Liver (tissue), 9 donors: Measurements from ENCODE around the gene GALNT6. TPM values are rescaled to one million over a fixed set of nuclear protein-coding genes. Genes with fewer than 3 reads are reported as not detected.

Experiments
- DNase-seq: peaks from one replicate; pipeline ENCODE4 v3.0.0-alpha.2; 2017; ENCODE audit warnings: low spot score
- H3K27ac ChIP-seq, 2 donors: one replicate each; pipeline ENCODE4 v1.7.0; 2013; ENCODE audit warnings: inconsistent platforms in 2 of 2, low read length in 2 of 2, control low read depth in 1 of 2, low read depth in 1 of 2, mild to moderate bottlenecking in 1 of 2
- H3K27me3 ChIP-seq, 4 donors: one replicate each; pipeline versions ENCODE4 v1.6.1 to v1.7.0; 2013; ENCODE audit warnings: low read length in 3 of 4, inconsistent platforms in 1 of 4, mild to moderate bottlenecking in 1 of 4, moderate library complexity in 1 of 4; ENCODE audit not compliant: control insufficient read depth in 4 of 4, insufficient read depth in 4 of 4
- H3K36me3 ChIP-seq, 4 donors: one replicate each; pipeline versions ENCODE4 v1.6.1 to v1.7.0; 2013; ENCODE audit warnings: low read length in 3 of 4, mild to moderate bottlenecking in 3 of 4, low read depth in 1 of 4, moderate library complexity in 1 of 4; ENCODE audit not compliant: control insufficient read depth in 4 of 4, insufficient read depth in 3 of 4
- H3K4me1 ChIP-seq, 4 donors: one replicate each; pipeline versions ENCODE4 v1.6.1 to v1.7.0; 2013; ENCODE audit warnings: low read length in 3 of 4, mild to moderate bottlenecking in 3 of 4, moderate library complexity in 1 of 4; ENCODE audit not compliant: control insufficient read depth in 4 of 4, insufficient read depth in 4 of 4
- H3K4me3 ChIP-seq, 3 donors: one replicate each; pipeline versions ENCODE4 v1.6.1 to v1.7.0; 2013; ENCODE audit warnings: low read length in 3 of 3, control low read depth in 1 of 3, low read depth in 1 of 3, mild to moderate bottlenecking in 1 of 3
- H3K9ac ChIP-seq, 2 donors: one replicate each; pipeline ENCODE4 v1.7.0; 2013; ENCODE audit warnings: low read length in 2 of 2, mild to moderate bottlenecking in 2 of 2, moderate library complexity in 2 of 2, control low read depth in 1 of 2, low read depth in 1 of 2
- H3K9me3 ChIP-seq, 4 donors: one replicate each; pipeline versions ENCODE4 v1.6.1 to v1.7.0; 2013; ENCODE audit warnings: low read length in 3 of 4; ENCODE audit not compliant: control insufficient read depth in 4 of 4
- EGR1 ChIP-seq, 2 donors: IDR thresholded peaks; 2 replicates each; pipeline ENCODE4 v1.6.1; 2016 to 2018; ENCODE audit warnings: antibody characterized with exemption in 2 of 2, low read depth in 2 of 2
- FOXA1 ChIP-seq: IDR thresholded peaks from 2 replicates; pipeline ENCODE4 v1.6.1; 2016; ENCODE audit warnings: antibody characterized with exemption
- FOXA2 ChIP-seq: IDR thresholded peaks from 2 replicates; pipeline ENCODE4 v1.6.1; 2016; ENCODE audit warnings: antibody characterized with exemption
- GABPA ChIP-seq, 2 donors: IDR thresholded peaks in 1 of 2; conservative IDR thresholded peaks in 1 of 2; 2 replicates each; pipeline ENCODE4 v1.6.1; 2016; ENCODE audit warnings: antibody characterized with exemption in 2 of 2, mild to moderate bottlenecking in 1 of 2, moderate library complexity in 1 of 2
- HNF4G ChIP-seq: IDR thresholded peaks from 2 replicates; pipeline ENCODE4 v1.6.1; 2016; ENCODE audit warnings: antibody characterized with exemption
- JUND ChIP-seq, 2 donors: IDR thresholded peaks; 2 replicates each; pipeline ENCODE4 v1.6.1; 2016; ENCODE audit warnings: antibody characterized with exemption in 2 of 2
- NR2F2 ChIP-seq: IDR thresholded peaks from 2 replicates; pipeline ENCODE4 v1.6.1; 2016; ENCODE audit warnings: antibody characterized with exemption
- RAD21 ChIP-seq, 2 donors: IDR thresholded peaks; 2 replicates each; pipeline ENCODE4 v1.6.1; 2016; ENCODE audit warnings: antibody characterized with exemption in 2 of 2, mild to moderate bottlenecking in 2 of 2
- RXRA ChIP-seq, 2 donors: IDR thresholded peaks; 2 replicates each; pipeline ENCODE4 v1.6.1; 2017 to 2018; ENCODE audit warnings: antibody characterized with exemption in 2 of 2, mild to moderate bottlenecking in 1 of 2
- SP1 ChIP-seq: IDR thresholded peaks from 2 replicates; pipeline ENCODE4 v1.6.1; 2018; ENCODE audit warnings: antibody characterized with exemption, mild to moderate bottlenecking
- TAF1 ChIP-seq: conservative IDR thresholded peaks from 2 replicates; pipeline ENCODE4 v1.6.1; 2016; ENCODE audit warnings: antibody characterized with exemption, mild to moderate bottlenecking
- WGBS: extraction: QIAGEN DNeasy Blood & Tissue Kit; methylation state at CpG from one replicate; pipeline ENCODE4 v1.1.7; 2013; 5-methylcytosine and 5-hydroxymethylcytosine counted together
- polyA plus RNA-seq, 2 donors: library from polyadenylated mRNA; stranded (reverse) in 1 of 2; unstranded in 1 of 2; fragments of 200-250 nt in 1 of 2; fragments of >200 nt in 1 of 2; fragmentation: Nextera tagmentation in 1 of 2; extraction: Ambion mirVana in 1 of 2; gene quantifications; one replicate each; pipeline versions ENCODE4 v1.2.1 to v1.2.3, GENCODE V29; 2013 to 2015
- total RNA-seq, 2 donors: library from RNA; depleted of rRNA; stranded (reverse); fragments of >200 nt; gene quantifications; one replicate each; pipeline ENCODE4 v1.2.3, GENCODE V29; 2014
- TF ChIP-seq, protein P1 (sequence below): IDR thresholded peaks from 2 replicates; pipeline ENCODE4 v1.6.1; 2016; ENCODE audit warnings: antibody characterized with exemption, mild to moderate bottlenecking
- TF ChIP-seq, protein P2 (sequence below): fragments of 150-350 bp; IDR thresholded peaks from 2 replicates; pipeline ENCODE4 v1.5.1; 2017; ENCODE audit warnings: improper control_type of control experiment, low read depth, low read length; ENCODE audit not compliant: missing input control
- TF ChIP-seq, protein P3 (sequence below): IDR thresholded peaks from 2 replicates; pipeline ENCODE4 v1.6.1; 2016; ENCODE audit warnings: antibody characterized with exemption
- TF ChIP-seq, protein P4 (sequence below): IDR thresholded peaks from 2 replicates; pipeline ENCODE4 v1.6.1; 2016; ENCODE audit warnings: antibody characterized with exemption
- donor health status: healthy.
- donor health status: healthy.
- donor health status: healthy.
- donor health status: healthy.
- donor health status: healthy.

Gene GALNT6
- total and polyA plus RNA-seq, 4 donors = 0.40 to 24.1 (median 1.2) TPM

DNA sequence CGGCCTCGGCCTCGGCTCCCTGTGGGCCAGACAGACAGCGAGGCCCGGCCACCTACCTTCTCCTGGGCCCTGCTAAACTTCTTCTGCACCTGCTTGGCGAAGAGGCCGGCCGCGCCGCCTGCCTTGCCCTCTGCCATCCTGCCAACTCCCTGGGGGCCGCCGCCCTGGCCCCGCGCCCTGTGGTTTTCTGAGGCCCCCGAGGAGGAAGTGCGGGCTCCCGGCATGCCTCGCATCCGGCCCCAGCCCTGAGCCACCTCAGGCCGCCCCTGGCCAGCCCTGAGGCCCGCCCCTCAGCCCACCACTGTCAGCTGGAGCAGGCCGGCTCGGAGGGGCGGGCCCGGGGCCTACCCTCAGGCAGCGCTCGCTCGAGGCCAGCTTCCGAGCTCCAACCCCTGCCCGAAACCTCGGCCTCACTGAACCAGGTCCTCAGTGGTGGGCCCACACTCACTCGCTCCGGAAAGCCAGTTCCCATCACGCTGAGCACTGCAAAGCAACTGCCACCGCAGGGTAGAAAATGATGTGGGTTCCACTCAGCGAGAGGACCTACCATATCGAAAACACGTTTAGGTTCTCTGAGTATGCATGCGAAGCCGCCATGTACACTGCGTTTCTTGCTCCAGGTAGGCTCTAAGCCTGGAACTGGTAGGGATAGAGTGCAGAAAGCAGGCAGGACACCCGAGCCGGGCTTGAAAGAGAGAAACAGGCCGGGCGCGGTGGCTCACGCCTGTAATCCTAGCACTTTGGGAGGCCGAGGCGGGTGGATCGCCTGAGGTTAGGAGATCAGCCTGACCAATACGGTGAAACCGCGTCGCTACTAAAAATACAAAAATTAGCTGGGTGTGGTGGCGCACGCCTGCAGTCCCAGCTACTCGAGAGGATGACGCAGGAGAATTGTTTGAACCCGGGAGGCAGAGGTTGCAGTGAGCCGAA is 67.0 kb downstream of the GALNT6 start, which contains the start of gene BIN2:
TSS of gene BIN2 (minus strand) at position 209 of the 930 bp plus-strand sequence. CDS start at position 137, 72 bp downstream.
- no peaks in the 10 kb centered on the region for H3K9me3 ChIP-seq
- TF ChIP-seq EGR1 (IDR thresholded peaks at IDR 0.05; ENCODE audit: low read depth in 2 of 2) (no peak), FOXA2 (no peak), FOXA1 (no peak), RXRA (IDR thresholded peaks at IDR 0.05) (no peak)
- TF ChIP-seq, protein P1, sequence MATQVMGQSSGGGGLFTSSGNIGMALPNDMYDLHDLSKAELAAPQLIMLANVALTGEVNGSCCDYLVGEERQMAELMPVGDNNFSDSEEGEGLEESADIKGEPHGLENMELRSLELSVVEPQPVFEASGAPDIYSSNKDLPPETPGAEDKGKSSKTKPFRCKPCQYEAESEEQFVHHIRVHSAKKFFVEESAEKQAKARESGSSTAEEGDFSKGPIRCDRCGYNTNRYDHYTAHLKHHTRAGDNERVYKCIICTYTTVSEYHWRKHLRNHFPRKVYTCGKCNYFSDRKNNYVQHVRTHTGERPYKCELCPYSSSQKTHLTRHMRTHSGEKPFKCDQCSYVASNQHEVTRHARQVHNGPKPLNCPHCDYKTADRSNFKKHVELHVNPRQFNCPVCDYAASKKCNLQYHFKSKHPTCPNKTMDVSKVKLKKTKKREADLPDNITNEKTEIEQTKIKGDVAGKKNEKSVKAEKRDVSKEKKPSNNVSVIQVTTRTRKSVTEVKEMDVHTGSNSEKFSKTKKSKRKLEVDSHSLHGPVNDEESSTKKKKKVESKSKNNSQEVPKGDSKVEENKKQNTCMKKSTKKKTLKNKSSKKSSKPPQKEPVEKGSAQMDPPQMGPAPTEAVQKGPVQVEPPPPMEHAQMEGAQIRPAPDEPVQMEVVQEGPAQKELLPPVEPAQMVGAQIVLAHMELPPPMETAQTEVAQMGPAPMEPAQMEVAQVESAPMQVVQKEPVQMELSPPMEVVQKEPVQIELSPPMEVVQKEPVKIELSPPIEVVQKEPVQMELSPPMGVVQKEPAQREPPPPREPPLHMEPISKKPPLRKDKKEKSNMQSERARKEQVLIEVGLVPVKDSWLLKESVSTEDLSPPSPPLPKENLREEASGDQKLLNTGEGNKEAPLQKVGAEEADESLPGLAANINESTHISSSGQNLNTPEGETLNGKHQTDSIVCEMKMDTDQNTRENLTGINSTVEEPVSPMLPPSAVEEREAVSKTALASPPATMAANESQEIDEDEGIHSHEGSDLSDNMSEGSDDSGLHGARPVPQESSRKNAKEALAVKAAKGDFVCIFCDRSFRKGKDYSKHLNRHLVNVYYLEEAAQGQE = no peak
- TF ChIP-seq, protein P2, sequence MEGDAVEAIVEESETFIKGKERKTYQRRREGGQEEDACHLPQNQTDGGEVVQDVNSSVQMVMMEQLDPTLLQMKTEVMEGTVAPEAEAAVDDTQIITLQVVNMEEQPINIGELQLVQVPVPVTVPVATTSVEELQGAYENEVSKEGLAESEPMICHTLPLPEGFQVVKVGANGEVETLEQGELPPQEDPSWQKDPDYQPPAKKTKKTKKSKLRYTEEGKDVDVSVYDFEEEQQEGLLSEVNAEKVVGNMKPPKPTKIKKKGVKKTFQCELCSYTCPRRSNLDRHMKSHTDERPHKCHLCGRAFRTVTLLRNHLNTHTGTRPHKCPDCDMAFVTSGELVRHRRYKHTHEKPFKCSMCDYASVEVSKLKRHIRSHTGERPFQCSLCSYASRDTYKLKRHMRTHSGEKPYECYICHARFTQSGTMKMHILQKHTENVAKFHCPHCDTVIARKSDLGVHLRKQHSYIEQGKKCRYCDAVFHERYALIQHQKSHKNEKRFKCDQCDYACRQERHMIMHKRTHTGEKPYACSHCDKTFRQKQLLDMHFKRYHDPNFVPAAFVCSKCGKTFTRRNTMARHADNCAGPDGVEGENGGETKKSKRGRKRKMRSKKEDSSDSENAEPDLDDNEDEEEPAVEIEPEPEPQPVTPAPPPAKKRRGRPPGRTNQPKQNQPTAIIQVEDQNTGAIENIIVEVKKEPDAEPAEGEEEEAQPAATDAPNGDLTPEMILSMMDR = no peak
- WGBS = 87% methylated on average over 60 of the region's 60 CpGs
- no peaks in the 10 kb centered on the region for H3K27me3 ChIP-seq
- peak within 1 kb of the TSS in 2 of 3 donors; percentile 14 to 45 for H3K4me3 ChIP-seq
- peak; percentile 49 for DNase-seq
- H3K27ac ChIP-seq = peak within 1 kb of the TSS; percentile 72 to 80
- H3K4me1 ChIP-seq = peaks cover 0 to 5% (median 2%) of the 10 kb centered on the region in 4 donors
- H3K36me3 ChIP-seq = no peaks in the 10 kb centered on the region
- H3K9ac ChIP-seq = peak within 1 kb of the TSS in 1 of 2 donors; percentile 56

DNA sequence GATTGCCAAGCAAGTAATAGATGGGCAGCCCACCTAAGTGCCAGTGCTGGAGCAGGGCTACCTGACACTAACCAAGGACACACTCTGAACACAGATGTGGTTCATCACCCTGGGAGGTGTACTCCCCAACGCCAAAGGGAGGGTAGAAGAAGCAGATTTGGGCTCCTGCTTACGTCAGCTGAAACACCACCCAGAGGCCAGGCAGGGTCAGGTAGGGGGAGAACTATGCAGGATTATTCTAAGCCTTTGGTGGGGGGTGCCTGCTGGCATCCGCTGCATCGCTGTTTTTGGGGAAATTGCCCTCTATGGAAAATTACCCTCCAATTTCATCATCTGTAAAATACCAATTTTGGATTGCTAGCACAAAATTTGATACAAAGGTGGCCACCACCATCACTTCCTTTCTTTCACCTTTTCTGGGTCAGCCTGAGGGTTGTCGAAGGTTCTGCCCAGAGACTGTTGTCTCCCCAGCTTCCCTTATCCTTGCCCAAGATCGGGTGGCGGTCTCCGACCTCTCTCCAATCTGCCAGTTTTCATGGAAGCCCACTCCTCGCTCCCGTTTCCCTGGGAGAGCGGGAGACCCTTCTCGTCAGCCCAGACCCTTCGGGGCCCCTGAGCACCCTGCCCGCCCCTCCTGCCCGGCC is 67.8 kb downstream of the GALNT6 start:
- Histone ChIP-seq H3K36me3 (no peaks in the 10 kb centered on the region), H3K4me3 (peak overlapping the region in 2 of 3 donors; percentile 14 to 45), H3K27me3 (no peaks in the 10 kb centered on the region), H3K4me1 (peaks cover 0 to 5% (median 2%) of the 10 kb centered on the region in 4 donors), H3K27ac (peak overlapping the region; percentile 72 to 80), H3K9me3 (no peaks in the 10 kb centered on the region), H3K9ac (peak overlapping the region in 1 of 2 donors; percentile 56)
- no peak for DNase-seq
- WGBS = 81% methylated on average over 15 of the region's 15 CpGs
- TF ChIP-seq NR2F2 (no peak), FOXA1 (no peak), RAD21 (IDR thresholded peaks at IDR 0.05) (no peak), SP1 (no peak), FOXA2 (no peak), HNF4G (no peak), EGR1 (IDR thresholded peaks at IDR 0.05; ENCODE audit: low read depth in 2 of 2) (no peak), RXRA (IDR thresholded peaks at IDR 0.05) (no peak), JUND (IDR thresholded peaks at IDR 0.05) (no peak), TAF1 (no peak), GABPA (IDR thresholded peaks at IDR 0.05 in 1 of 2, conservative IDR thresholded peaks at IDR 0.05 in 1 of 2) (no peak)
- TF ChIP-seq, protein P3, sequence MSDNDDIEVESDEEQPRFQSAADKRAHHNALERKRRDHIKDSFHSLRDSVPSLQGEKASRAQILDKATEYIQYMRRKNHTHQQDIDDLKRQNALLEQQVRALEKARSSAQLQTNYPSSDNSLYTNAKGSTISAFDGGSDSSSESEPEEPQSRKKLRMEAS = no peak
- TF ChIP-seq, protein P1 = no peak
- TF ChIP-seq, protein P2 = no peak
- TF ChIP-seq, protein P4, sequence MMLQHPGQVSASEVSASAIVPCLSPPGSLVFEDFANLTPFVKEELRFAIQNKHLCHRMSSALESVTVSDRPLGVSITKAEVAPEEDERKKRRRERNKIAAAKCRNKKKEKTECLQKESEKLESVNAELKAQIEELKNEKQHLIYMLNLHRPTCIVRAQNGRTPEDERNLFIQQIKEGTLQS = no peak
